ENCODE measurements around the gene ANAPC5. TPM values are rescaled to one million over a fixed set of nuclear protein-coding genes. Genes with fewer than 3 reads are reported as not detected.

ANAPC5 gene
- total RNA-seq, 1 donor from 2014 or later, result 128 TPM

DNA sequence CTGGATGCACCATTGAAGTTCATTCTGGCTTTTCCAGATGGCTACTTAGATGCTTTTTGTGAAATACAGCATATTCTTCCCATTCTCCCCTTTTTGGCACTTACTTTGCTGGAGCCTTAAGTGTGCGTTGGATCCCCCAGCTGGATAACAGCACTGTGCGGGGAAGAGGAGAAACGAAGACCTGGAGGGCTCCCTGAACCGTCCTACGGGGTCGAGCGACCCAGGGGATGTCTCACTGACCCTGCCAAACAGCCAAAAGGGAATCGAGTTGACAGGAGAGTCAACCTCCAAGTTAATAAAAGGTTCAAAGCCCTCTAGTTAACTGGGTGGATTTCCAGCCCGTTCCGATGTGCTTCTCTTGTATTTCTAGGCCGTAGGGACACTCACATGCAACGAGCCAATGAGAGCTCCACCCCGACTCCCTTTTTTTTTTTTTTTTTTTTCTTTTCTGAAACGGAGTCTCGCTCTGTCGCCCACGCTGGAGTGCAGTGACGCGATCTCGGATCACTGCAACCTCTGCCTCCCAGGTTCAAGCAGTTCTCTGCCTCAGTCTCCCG is 54.7 kb downstream of the ANAPC5 start:
- peaks cover 22 to 27% (median 26%) of the 10 kb centered on the region in 3 donors for H3K4me1 ChIP-seq (ENCODE audit: control insufficient read depth in 3 of 3, insufficient read depth in 3 of 3, low read length in 3 of 3)
- no peaks in the 10 kb centered on the region for H3K27me3 ChIP-seq (ENCODE audit: control insufficient read depth in 3 of 3, insufficient read depth in 3 of 3, low read length in 3 of 3)
- peak overlapping the region; percentile 73 to 85 (median 82) for H3K9ac ChIP-seq (ENCODE audit: low read depth in 1 of 3, low read length in 3 of 3)
- peaks cover 0 to 2% (median 2%) of the 10 kb centered on the region in 3 donors for H3K36me3 ChIP-seq (ENCODE audit: control insufficient read depth in 3 of 3, insufficient read depth in 3 of 3, low read length in 3 of 3)
- no peaks in the 10 kb centered on the region for H3K9me3 ChIP-seq (ENCODE audit: control insufficient read depth in 3 of 3, low read length in 3 of 3)
- peak overlapping the region; percentile 25 for H3K27ac ChIP-seq (ENCODE audit: low read depth, low read length)
- H3K4me3 ChIP-seq (ENCODE audit: low read length in 3 of 3), result peak overlapping the region; percentile 80 to 87 (median 81)

DNA sequence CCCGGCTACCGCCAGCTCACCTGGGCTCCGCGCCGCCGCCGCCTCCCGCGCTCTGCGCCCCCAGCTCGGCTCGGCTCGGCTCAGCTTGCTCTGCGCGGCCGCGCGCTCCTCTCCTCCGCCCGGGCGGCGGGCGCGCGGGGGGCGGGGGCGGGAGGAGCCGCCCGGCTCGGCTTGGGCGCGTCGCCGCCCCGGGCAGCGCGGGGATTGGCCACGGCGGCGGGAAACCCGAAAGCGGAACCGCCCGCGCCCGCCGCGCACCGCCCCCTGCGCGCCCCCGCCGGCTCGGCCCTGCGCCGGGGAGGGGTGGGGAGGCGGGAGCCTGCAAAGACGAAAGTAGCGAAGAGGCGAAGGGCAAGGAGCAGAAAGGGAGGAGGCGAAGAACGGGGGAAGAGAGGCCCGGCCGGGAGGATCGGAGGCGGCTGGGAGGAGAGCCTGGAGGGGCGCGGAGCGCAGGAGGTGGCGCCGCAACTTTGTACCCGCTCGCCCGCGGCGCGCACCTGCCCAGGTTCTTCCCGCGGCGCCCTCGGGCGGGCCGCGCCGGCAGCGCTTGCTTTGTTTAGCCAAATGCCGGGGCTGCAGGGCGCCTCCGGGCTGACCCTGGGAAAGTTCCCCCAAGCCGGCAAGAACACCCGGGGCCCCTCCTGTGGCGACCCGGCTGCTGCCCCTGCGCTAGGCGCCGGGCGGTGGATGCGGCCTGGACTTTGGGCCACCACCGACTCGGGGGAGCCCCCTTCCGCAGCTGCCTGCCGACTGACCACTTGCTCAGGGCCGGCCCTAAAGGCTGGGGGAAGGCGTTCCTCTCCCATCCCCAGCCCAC is 55.4 kb downstream of the ANAPC5 start, which contains the start of gene CAMKK2:
TSS of gene CAMKK2 (minus strand) at position 92 of the 817 bp plus-strand sequence. CDS start 22,183 bp downstream, outside the sequence.
- Histone ChIP-seq H3K36me3 (ENCODE audit: control insufficient read depth in 3 of 3, insufficient read depth in 3 of 3, low read length in 3 of 3) (peaks cover 0 to 5% (median 5%) of the 10 kb centered on the region in 3 donors), H3K9ac (ENCODE audit: low read depth in 1 of 3, low read length in 3 of 3) (peak within 1 kb of the TSS; percentile 82 to 92 (median 84)), H3K27me3 (ENCODE audit: control insufficient read depth in 3 of 3, insufficient read depth in 3 of 3, low read length in 3 of 3) (no peaks in the 10 kb centered on the region), H3K27ac (ENCODE audit: low read depth, low read length) (peak within 1 kb of the TSS; percentile 58), H3K4me1 (ENCODE audit: control insufficient read depth in 3 of 3, insufficient read depth in 3 of 3, low read length in 3 of 3) (peaks cover 22 to 27% (median 26%) of the 10 kb centered on the region in 3 donors), H3K4me3 (ENCODE audit: low read length in 3 of 3) (peak within 1 kb of the TSS; percentile 90 to 91 (median 90)), H3K9me3 (ENCODE audit: control insufficient read depth in 3 of 3, low read length in 3 of 3) (no peaks in the 10 kb centered on the region)

DNA sequence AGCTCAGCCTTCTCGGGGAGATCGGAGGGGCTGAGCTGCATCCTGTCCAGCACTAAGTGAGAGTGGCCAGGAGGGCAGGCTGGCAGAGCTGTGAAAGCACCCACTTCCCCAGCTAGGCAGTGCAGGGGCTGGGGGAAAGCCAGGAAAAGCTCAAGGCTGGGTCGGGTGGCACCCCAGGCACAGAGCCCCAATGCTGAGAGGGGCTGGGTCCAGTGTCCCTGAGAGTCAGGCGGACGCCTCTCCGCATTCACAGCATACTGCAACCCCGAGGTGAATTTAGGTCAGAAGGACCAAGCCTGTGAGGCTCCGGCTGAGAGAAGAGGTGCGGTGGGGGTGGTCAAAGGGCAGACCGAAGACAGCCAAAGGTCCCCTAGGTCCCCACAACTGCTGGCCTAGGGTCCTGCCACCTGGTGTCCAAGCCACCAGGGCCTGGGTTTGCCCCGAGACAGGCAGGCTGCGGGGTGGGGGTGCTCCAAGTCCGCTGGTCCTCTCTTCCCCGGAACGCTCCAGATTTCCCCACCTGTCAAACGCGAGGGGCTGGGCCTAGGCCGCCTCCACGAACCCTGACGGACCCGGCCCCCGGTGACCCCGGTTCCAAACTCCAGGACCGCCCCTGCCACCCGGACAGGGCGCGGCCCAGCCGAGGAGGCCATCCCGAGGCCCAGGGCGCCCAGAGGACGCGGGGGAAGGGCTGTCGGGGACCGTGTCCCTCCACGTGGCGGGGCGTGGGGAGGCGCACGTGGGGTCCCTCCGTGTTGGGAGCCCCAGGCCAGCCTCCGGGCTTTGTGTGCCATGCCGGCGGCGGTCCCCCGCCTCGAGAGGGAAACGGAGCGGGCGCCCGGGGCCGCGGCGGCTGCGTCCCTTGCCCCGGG is 56.2 kb downstream of the ANAPC5 start:
- Histone ChIP-seq H3K4me3 (ENCODE audit: low read length in 3 of 3) (peak overlapping the region; percentile 90 to 91 (median 90)), H3K36me3 (ENCODE audit: control insufficient read depth in 3 of 3, insufficient read depth in 3 of 3, low read length in 3 of 3) (peaks cover 0 to 8% (median 6%) of the 10 kb centered on the region in 3 donors), H3K27ac (ENCODE audit: low read depth, low read length) (peak overlapping the region; percentile 58), H3K27me3 (ENCODE audit: control insufficient read depth in 3 of 3, insufficient read depth in 3 of 3, low read length in 3 of 3) (no peaks in the 10 kb centered on the region), H3K4me1 (ENCODE audit: control insufficient read depth in 3 of 3, insufficient read depth in 3 of 3, low read length in 3 of 3) (peaks cover 22 to 27% (median 26%) of the 10 kb centered on the region in 3 donors), H3K9me3 (ENCODE audit: control insufficient read depth in 3 of 3, low read length in 3 of 3) (no peaks in the 10 kb centered on the region), H3K9ac (ENCODE audit: low read depth in 1 of 3, low read length in 3 of 3) (peak overlapping the region; percentile 80 to 92 (median 84))

DNA sequence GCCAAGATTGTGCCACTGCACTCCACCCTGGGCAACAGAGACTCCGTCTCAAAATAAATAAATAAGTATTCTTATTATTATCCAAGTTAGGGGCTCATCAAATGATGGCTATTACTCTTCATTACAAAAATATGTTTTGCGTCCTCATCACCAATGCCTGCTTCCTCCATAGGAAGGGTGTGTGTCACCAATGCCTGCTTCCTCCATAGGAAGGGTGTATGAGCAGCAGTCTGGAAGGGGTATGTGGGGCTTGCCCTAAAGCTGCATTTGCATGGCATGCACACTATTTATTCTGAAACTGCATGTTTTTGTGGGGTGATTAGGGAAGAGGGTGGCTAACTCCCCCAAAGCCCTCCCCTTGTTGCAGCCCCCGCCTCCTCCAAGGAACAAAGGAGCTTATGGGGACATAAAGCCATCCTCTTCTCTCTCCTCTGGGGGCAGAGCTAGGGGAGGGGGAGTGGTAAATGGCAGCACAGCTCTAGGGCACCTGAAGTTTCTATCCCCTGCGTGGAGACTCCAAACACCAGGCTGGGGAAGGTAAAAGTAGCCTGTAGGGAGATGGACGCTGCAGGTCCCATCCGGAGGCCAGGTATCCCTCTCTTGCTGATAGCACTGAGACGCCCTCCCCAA is 57.0 kb downstream of the ANAPC5 start:
- Histone ChIP-seq H3K4me3 (ENCODE audit: low read length in 3 of 3) (peak overlapping the region; percentile 90 to 91 (median 90)), H3K4me1 (ENCODE audit: control insufficient read depth in 3 of 3, insufficient read depth in 3 of 3, low read length in 3 of 3) (peaks cover 22 to 24% (median 23%) of the 10 kb centered on the region in 3 donors), H3K27ac (ENCODE audit: low read depth, low read length) (no peak overlapping the region), H3K9ac (ENCODE audit: low read depth in 1 of 3, low read length in 3 of 3) (peak overlapping the region; percentile 80 to 92 (median 84)), H3K27me3 (ENCODE audit: control insufficient read depth in 3 of 3, insufficient read depth in 3 of 3, low read length in 3 of 3) (no peaks in the 10 kb centered on the region), H3K9me3 (ENCODE audit: control insufficient read depth in 3 of 3, low read length in 3 of 3) (no peaks in the 10 kb centered on the region), H3K36me3 (ENCODE audit: control insufficient read depth in 3 of 3, insufficient read depth in 3 of 3, low read length in 3 of 3) (peaks cover 0 to 9% (median 6%) of the 10 kb centered on the region in 3 donors)

DNA sequence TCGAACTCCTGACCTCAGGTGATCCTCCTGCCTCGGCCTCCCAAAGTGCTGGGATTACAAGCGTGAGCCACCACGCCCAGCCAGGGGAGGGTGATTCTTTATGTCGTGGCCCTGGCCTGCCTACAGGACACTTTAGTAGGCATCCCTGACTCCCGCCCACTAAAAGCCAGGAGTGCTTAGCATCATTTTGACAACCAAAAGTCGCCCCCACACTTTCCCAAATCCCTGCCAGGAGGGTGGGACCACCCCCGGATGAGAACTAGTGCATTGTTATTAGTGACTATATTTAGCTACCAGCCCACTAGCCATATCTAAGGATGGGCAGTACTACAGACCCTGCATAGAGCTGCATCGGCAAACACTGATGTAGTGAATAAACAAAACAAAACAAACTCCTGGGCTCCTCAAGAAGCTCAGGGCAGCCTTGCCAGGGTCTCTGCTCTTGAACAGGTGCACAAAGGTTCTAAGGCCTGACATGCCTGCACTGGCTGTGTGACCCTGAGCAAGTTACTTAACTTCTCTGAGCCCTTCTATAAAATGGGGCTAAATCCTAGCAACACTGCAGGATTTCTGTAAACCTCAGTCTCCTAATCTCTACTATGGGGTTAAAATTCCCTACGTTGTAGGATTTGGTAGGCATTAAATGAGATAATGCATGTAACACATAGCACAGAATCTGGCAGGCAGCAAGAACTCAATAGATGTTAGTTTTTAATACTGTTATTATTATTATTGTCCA is 57.9 kb downstream of the ANAPC5 start:
- no peaks in the 10 kb centered on the region for H3K27me3 ChIP-seq (ENCODE audit: control insufficient read depth in 3 of 3, insufficient read depth in 3 of 3, low read length in 3 of 3)
- H3K27ac ChIP-seq (ENCODE audit: low read depth, low read length), result no peak overlapping the region
- H3K9ac ChIP-seq (ENCODE audit: low read depth in 1 of 3, low read length in 3 of 3), result no peak overlapping the region
- H3K36me3 ChIP-seq (ENCODE audit: control insufficient read depth in 3 of 3, insufficient read depth in 3 of 3, low read length in 3 of 3), result peaks cover 0 to 9% (median 6%) of the 10 kb centered on the region in 3 donors
- no peak overlapping the region for H3K4me3 ChIP-seq (ENCODE audit: low read length in 3 of 3)
- peaks cover 21 to 22% (median 21%) of the 10 kb centered on the region in 3 donors for H3K4me1 ChIP-seq (ENCODE audit: control insufficient read depth in 3 of 3, insufficient read depth in 3 of 3, low read length in 3 of 3)
- no peaks in the 10 kb centered on the region for H3K9me3 ChIP-seq (ENCODE audit: control insufficient read depth in 3 of 3, low read length in 3 of 3)

DNA sequence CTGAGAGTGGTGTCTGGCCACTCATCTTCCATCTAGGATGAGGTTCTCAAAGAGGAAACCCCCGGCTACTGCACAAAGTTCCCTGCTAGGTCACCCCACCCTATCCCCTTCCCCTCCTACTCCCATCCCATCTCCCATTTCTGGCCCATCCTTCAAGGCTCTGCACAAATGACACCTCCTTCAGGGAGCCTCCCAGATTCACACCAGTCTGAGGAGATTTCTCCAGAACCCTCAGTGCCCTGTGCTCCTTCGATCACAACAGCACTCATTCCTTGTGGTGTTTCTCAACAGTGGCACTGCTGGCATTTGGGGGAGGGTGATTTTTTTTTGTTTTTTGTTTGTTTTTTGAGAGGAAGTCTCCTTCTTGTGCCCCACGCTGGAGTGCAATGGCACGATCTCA is 58.6 kb downstream of the ANAPC5 start:
- H3K27ac ChIP-seq (ENCODE audit: low read depth, low read length), result no peak overlapping the region
- no peaks in the 10 kb centered on the region for H3K27me3 ChIP-seq (ENCODE audit: control insufficient read depth in 3 of 3, insufficient read depth in 3 of 3, low read length in 3 of 3)
- H3K36me3 ChIP-seq (ENCODE audit: control insufficient read depth in 3 of 3, insufficient read depth in 3 of 3, low read length in 3 of 3), result peaks cover 0 to 9% (median 6%) of the 10 kb centered on the region in 3 donors
- H3K4me1 ChIP-seq (ENCODE audit: control insufficient read depth in 3 of 3, insufficient read depth in 3 of 3, low read length in 3 of 3), result peaks cover 21 to 22% (median 21%) of the 10 kb centered on the region in 3 donors
- no peak overlapping the region for H3K4me3 ChIP-seq (ENCODE audit: low read length in 3 of 3)
- no peak overlapping the region for H3K9ac ChIP-seq (ENCODE audit: low read depth in 1 of 3, low read length in 3 of 3)
- H3K9me3 ChIP-seq (ENCODE audit: control insufficient read depth in 3 of 3, low read length in 3 of 3), result no peaks in the 10 kb centered on the region

DNA sequence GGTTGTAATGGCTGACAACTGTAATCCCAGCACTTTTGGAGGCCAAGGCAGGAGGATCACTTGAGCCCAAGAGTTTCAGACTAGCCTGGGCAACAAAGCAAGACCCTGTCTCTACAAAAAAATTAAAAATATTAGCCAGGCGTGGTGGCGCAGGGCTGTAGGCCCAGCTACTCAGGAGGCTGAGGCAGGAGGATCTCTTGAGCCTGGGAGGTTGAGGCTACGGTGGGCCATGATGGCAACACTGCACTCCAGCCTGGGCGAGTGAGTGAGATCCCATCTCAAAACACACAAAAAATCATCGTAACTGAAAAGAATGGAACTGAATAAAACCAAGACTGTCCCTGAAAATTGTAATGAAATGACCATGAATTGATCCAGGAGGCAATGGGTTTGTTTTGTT is 61.8 kb downstream of the ANAPC5 start:
- H3K27me3 ChIP-seq (ENCODE audit: control insufficient read depth in 3 of 3, insufficient read depth in 3 of 3, low read length in 3 of 3), result no peaks in the 10 kb centered on the region
- H3K4me1 ChIP-seq (ENCODE audit: control insufficient read depth in 3 of 3, insufficient read depth in 3 of 3, low read length in 3 of 3), result peaks cover 8 to 13% (median 11%) of the 10 kb centered on the region in 3 donors
- H3K36me3 ChIP-seq (ENCODE audit: control insufficient read depth in 3 of 3, insufficient read depth in 3 of 3, low read length in 3 of 3), result peaks cover 0 to 9% (median 6%) of the 10 kb centered on the region in 3 donors
- H3K9me3 ChIP-seq (ENCODE audit: control insufficient read depth in 3 of 3, low read length in 3 of 3), result no peaks in the 10 kb centered on the region
- H3K27ac ChIP-seq (ENCODE audit: low read depth, low read length), result no peak overlapping the region
- no peak overlapping the region for H3K9ac ChIP-seq (ENCODE audit: low read depth in 1 of 3, low read length in 3 of 3)
- H3K4me3 ChIP-seq (ENCODE audit: low read length in 3 of 3), result no peak overlapping the region

DNA sequence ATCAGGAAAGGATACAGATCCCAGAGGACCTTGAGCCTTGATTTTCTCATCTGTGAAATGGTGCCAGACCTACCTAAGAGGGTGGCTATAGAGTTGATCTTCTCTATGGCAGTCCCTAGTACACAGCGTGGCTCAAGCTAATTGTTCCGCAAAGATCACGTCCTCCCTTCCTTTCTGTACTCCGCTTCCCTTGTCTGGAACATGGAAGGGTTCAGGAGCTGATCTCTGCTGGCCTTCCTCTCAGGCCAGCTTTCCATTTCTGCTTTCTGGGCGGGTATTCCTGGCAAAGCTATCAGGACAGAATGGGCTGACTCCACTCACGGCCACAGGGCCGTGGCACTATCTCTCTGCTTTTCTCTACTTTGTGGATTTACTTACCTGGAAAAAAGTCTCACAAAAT is 62.2 kb downstream of the ANAPC5 start:
- Histone ChIP-seq H3K36me3 (ENCODE audit: control insufficient read depth in 3 of 3, insufficient read depth in 3 of 3, low read length in 3 of 3) (peaks cover 0 to 9% (median 6%) of the 10 kb centered on the region in 3 donors), H3K9me3 (ENCODE audit: control insufficient read depth in 3 of 3, low read length in 3 of 3) (no peaks in the 10 kb centered on the region), H3K27ac (ENCODE audit: low read depth, low read length) (no peak overlapping the region), H3K4me1 (ENCODE audit: control insufficient read depth in 3 of 3, insufficient read depth in 3 of 3, low read length in 3 of 3) (peaks cover 4 to 11% (median 8%) of the 10 kb centered on the region in 3 donors), H3K27me3 (ENCODE audit: control insufficient read depth in 3 of 3, insufficient read depth in 3 of 3, low read length in 3 of 3) (no peaks in the 10 kb centered on the region), H3K4me3 (ENCODE audit: low read length in 3 of 3) (no peak overlapping the region), H3K9ac (ENCODE audit: low read depth in 1 of 3, low read length in 3 of 3) (no peak overlapping the region)

DNA sequence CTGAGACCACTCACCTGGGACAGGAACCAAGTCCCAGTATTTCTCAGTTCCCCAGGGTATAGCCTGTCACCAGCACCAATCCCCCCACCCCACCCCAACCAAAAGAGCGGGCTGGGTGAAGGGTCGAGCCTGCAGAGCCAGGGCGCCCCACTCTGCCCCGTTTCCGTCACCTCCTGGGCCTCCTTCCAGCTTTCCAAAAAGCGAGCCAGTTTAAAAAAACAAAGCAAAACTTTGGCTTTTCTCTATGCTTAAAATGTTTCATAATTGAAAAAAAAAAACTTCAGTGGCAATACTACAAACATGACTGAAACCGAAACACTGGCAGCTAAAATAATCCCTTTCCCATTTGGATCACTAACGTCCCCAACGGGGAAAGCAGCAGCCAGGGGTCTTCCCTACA is 63.2 kb downstream of the ANAPC5 start:
- H3K4me1 ChIP-seq (ENCODE audit: control insufficient read depth in 3 of 3, insufficient read depth in 3 of 3, low read length in 3 of 3), result peaks cover 4 to 13% (median 11%) of the 10 kb centered on the region in 3 donors
- no peak overlapping the region for H3K27ac ChIP-seq (ENCODE audit: low read depth, low read length)
- no peak overlapping the region for H3K4me3 ChIP-seq (ENCODE audit: low read length in 3 of 3)
- no peaks in the 10 kb centered on the region for H3K9me3 ChIP-seq (ENCODE audit: control insufficient read depth in 3 of 3, low read length in 3 of 3)
- H3K36me3 ChIP-seq (ENCODE audit: control insufficient read depth in 3 of 3, insufficient read depth in 3 of 3, low read length in 3 of 3), result peaks cover 0 to 9% (median 6%) of the 10 kb centered on the region in 3 donors
- no peaks in the 10 kb centered on the region for H3K27me3 ChIP-seq (ENCODE audit: control insufficient read depth in 3 of 3, insufficient read depth in 3 of 3, low read length in 3 of 3)
- H3K9ac ChIP-seq (ENCODE audit: low read depth in 1 of 3, low read length in 3 of 3), result no peak overlapping the region

Data from skeletal muscle tissue (tissue), 4 donors.